BLaER1 (cell line): Measurements from ENCODE around the gene KDM4B.

Source experiments
- H3K27ac ChIP-seq: shearing (Covaris generic); formaldehyde crosslinking; 2 replicates; pipeline ENCODE4 v1.8.1; 2022
- H3K27me3 ChIP-seq: shearing (Covaris generic); formaldehyde crosslinking; 2 replicates; pipeline ENCODE4 v1.8.1; 2022
- H3K36me3 ChIP-seq: shearing (Covaris generic); formaldehyde crosslinking; 2 replicates; pipeline ENCODE4 v1.8.1; 2022
- H3K4me1 ChIP-seq: shearing (Covaris generic); formaldehyde crosslinking; 2 replicates; pipeline ENCODE4 v1.8.1; 2022
- H3K4me2 ChIP-seq: shearing (Covaris generic); formaldehyde crosslinking; 2 replicates; pipeline ENCODE4 v1.8.1; 2022
- H3K4me3 ChIP-seq: shearing (Covaris generic); formaldehyde crosslinking; 2 replicates; pipeline ENCODE4 v1.8.1; 2022
- H3K9ac ChIP-seq: shearing (Covaris generic); formaldehyde crosslinking; 2 replicates; pipeline ENCODE4 v1.8.1; 2022
- H3K9me3 ChIP-seq: shearing (Covaris generic); formaldehyde crosslinking; 2 replicates; pipeline ENCODE4 v1.8.1; 2022
- H4K20me1 ChIP-seq: shearing (Covaris generic); formaldehyde crosslinking; 2 replicates; pipeline ENCODE4 v1.8.1; 2022
- Cebpa-rat ChIP-seq: shearing (Covaris generic); IDR thresholded peaks from 2 replicates; pipeline ENCODE4 v1.8.1; 2022

The KDM4B gene

DNA sequence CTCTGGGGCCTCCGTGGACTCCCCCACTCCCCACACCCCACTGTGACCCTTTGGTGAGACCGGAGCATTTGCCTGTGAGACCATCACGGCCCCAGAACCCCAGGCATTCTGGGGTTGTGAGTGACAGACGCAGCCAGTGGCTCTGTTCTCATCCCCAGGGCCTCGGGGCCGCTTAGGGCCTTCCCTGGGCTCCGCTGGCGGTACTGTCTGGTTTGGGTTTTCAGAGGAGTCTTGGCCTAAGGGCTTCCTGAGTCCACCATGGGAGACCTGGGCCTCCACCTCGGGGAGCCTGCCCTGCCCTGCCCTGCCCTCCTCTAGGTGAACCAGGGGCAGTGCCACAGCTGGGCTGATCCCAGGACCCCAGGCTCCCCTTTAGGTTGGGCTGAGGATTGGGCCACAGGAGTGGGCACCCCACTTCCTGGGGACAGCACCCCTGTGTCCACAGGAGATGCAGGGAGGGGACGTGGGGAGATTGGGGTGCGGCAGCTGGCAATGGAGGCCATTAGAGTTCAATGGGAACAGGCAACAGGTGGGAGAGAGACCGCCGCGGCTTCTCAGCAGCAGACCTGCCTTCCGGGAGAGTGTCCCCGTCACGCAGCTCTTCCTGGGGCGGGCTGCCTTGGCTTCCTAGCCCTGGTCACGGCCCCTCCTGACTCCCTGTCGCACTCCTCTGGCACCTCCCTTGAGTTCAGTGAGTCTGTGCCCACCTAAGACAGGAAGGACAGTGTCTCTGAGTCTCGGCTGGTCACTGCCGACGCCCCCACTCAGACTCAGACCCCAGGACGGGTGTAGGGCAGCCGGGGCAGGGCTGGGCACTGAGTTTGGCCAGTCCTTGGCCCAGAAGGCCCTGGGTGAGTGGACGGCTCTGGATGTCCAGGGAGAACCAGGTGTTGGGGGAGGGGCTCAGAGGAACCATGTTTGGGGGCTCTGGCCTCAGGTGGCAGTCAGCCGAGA lies 164.1 kb downstream of the KDM4B start:
- no peak overlapping the region for H3K27ac ChIP-seq

DNA sequence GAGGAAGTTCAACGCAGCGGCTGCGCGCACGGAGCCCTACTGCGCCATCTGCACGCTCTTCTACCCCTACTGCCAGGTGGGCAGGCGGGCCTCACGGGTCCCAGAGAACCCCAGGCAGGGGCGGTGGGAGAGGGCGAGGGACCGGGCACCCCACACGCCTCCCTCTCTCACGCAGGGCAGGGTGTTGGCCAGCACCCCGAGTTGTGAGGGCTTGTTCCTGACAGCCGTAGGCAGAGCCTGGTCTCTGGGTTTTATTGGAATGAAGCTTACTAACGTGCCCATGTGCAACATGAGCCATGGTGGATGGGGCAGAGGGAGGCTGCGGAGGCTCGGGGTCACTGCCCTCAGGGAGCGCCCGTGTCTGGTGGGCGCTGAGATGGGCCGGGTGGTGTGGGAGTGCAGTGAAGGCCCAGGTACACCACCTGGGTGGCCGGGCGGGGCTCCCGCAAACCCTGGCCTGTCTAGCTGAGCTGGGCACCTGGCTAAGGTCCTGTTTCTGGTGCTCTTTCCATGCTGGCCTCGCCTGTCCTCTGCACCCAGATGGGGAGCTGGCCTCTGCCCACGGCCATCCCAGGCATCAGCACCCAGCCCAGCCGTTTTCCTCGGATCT lies 165.2 kb downstream of the KDM4B start:
- Histone ChIP-seq H4K20me1 (peaks cover 98% of the 10 kb centered on the region), H3K9ac (no peak overlapping the region), H3K27ac (no peak overlapping the region), H3K4me2 (no peak overlapping the region), H3K36me3 (peaks cover 71% of the 10 kb centered on the region), H3K27me3 (no peaks in the 10 kb centered on the region), H3K4me1 (peaks cover 73% of the 10 kb centered on the region), H3K4me3 (no peak overlapping the region), H3K9me3 (no peaks in the 10 kb centered on the region)
- TF ChIP-seq Cebpa-rat, result no peak

More for the DNA sequence above, 164.1 kb downstream of the KDM4B start:
- Histone ChIP-seq H3K4me1 (peaks cover 73% of the 10 kb centered on the region), H3K9ac (no peak overlapping the region), H3K9me3 (no peaks in the 10 kb centered on the region), H3K4me2 (peak overlapping the region; percentile 81), H4K20me1 (peaks cover 97% of the 10 kb centered on the region), H3K36me3 (peaks cover 60% of the 10 kb centered on the region), H3K27me3 (no peaks in the 10 kb centered on the region), H3K4me3 (no peak overlapping the region)
- TF ChIP-seq Cebpa-rat, result no peak

GRCh38 chr19:5134691-5135090 lies 165.8 kb downstream of the KDM4B start:
- no peak overlapping the region for H3K9ac ChIP-seq
- no peak overlapping the region for H3K27ac ChIP-seq
- H3K9me3 ChIP-seq, result no peaks in the 10 kb centered on the region
- no peak overlapping the region for H3K4me3 ChIP-seq
- peaks cover 98% of the 10 kb centered on the region for H4K20me1 ChIP-seq
- TF ChIP-seq Cebpa-rat, result no peak
- no peak overlapping the region for H3K4me2 ChIP-seq
- peaks cover 73% of the 10 kb centered on the region for H3K4me1 ChIP-seq
- no peaks in the 10 kb centered on the region for H3K27me3 ChIP-seq
- H3K36me3 ChIP-seq, result peaks cover 72% of the 10 kb centered on the region

DNA sequence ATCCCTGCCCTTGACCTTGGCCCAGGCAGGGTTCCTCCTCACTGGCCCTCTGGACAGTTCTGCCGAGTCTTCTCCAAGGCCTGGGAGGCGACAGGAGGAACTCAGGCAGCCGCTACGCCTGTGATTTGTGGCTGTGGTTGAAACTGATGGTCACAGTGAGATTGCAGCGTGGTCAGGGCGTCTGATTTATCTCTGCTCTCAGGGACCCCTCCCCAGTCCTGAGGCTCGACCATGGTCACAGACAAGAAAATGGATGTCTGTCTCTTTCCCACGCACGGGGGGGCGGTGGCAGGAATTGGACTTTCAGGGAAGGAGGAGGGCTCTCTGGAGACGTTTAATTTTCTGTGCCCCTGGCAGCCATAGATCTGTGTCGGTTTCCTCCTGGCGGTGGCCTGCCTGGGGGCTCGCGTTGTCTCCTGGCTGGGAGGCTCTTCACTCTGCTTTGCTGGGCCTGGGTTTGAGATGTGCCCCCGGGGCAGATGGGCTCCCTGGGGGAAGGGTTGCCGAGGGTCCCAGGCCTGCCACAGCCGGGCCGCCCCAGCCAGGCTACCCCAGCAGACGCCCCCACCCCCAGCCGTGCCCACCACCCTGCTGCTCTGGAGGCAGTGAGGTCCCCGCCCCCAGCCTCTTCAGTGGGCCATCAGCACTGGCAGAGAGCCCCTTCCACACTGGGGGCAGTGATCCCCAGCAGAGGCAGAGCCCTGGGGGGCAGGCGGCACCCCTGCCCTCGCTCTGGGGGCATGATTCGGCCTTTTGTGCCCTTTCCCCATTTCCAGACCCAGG lies 167.4 kb downstream of the KDM4B start:
- peaks cover 85% of the 10 kb centered on the region for H3K36me3 ChIP-seq

DNA sequence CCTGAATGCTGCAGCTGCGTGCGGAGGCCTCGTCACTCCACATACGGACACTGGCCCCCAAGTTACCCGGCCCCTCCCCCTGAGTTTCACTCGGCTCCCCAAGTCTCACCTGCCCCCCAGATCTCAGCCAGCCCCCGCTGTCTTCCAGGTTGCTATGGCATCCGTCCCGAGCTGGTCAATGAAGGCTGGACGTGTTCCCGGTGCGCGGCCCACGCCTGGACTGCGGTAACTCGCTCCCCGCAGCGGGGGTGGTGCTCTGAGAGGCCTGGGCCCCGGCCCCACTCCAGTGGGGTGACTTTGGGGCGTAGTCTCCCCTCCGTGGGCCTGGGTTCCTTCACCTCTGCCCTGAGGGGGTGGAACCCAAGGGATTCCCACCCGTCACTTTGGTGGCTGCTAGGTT lies 168.2 kb downstream of the KDM4B start:
- Histone ChIP-seq H3K36me3 (peaks cover 90% of the 10 kb centered on the region), H4K20me1 (peaks cover 100% of the 10 kb centered on the region), H3K4me2 (no peak overlapping the region), H3K9me3 (no peaks in the 10 kb centered on the region), H3K27ac (no peak overlapping the region), H3K4me1 (peaks cover 73% of the 10 kb centered on the region), H3K9ac (no peak overlapping the region), H3K27me3 (0 out of 2 replicates have a peak, but pooled peaks cover 4% of the 10 kb centered on the region), H3K4me3 (no peak overlapping the region)
- no peak for TF ChIP-seq Cebpa-rat

More for the DNA sequence above, 167.4 kb downstream of the KDM4B start:
- no peak for TF ChIP-seq Cebpa-rat
- Histone ChIP-seq H3K9ac (no peak overlapping the region; the same call in 1 of the 2 replicates), H3K27ac (no peak overlapping the region), H3K4me1 (peaks cover 73% of the 10 kb centered on the region), H3K4me3 (no peak overlapping the region), H4K20me1 (peaks cover 98% of the 10 kb centered on the region), H3K9me3 (no peaks in the 10 kb centered on the region), H3K4me2 (peak overlapping the region; percentile 32), H3K27me3 (0 out of 2 replicates have a peak, but pooled peaks cover 3% of the 10 kb centered on the region)

GRCh38 chr19:5137571-5138124 lies 168.7 kb downstream of the KDM4B start:
- Histone ChIP-seq H3K4me3 (no peak overlapping the region), H3K9me3 (no peaks in the 10 kb centered on the region), H3K36me3 (peaks cover 90% of the 10 kb centered on the region), H3K4me1 (peaks cover 73% of the 10 kb centered on the region), H3K4me2 (peak overlapping the region; percentile 80), H4K20me1 (peaks cover 100% of the 10 kb centered on the region), H3K27ac (no peak overlapping the region), H3K9ac (no peak overlapping the region), H3K27me3 (0 out of 2 replicates have a peak, but pooled peaks cover 4% of the 10 kb centered on the region)
- TF ChIP-seq Cebpa-rat, result no peak

DNA sequence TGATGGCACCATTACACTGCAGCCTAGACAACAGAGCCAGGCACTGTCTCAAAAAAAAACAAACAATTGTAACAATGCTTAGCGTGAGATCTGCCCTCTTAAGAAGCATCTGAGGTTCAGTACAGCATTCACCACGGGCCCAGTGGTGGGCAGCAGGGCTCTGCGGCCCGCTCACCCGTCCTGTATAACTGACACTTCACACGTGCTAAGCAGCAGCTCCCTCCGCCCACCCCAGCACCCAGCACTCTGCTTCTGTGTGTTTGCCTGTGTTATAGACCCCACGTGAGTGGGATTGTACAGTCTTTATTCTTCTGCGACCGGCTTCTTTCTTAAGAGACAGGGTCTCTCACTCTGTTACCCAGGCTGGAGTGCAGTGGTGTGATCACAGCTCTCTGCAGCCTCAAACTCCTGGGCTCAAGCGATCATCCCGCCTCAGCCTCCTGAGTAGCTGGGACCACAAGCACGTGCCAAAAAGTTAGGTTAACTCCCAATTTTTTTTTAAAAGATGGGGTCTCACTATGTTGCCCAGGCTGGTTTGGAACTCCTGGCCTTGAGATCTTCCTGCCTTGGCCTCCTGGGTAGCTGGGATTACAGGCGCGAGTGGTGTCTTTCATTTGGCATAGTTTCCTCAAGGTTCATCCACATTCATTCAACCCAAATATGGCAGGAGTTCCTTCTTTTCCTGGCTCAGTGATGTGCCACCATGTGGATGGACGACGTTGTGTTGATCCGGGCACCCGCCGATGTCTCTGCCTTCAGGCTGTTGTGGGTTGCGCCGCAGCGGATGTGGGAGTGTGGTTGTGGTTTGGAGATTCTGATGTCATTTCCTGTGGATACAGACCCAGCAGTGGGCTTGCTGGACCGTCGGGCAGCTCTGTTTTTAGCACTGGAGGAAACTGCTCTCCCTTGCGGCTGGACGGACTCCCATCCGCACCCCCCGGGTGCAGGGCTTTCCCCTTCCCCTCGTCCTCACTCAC lies 170.0 kb downstream of the KDM4B start:
- Histone ChIP-seq H3K9me3 (no peaks in the 10 kb centered on the region), H3K27ac (no peak overlapping the region), H3K4me3 (no peak overlapping the region), H3K36me3 (peaks cover 86% of the 10 kb centered on the region), H3K9ac (no peak overlapping the region), H3K4me2 (peak overlapping the region; percentile 80), H4K20me1 (peaks cover 100% of the 10 kb centered on the region), H3K4me1 (peaks cover 82% of the 10 kb centered on the region), H3K27me3 (0 out of 2 replicates have a peak, but pooled peaks cover 4% of the 10 kb centered on the region)
- TF ChIP-seq Cebpa-rat, result no peak

- Histone ChIP-seq H3K4me3 (no peak overlapping the region), H3K36me3 (peaks cover 81% of the 10 kb centered on the region), H3K9ac (no peak overlapping the region), H3K9me3 (no peaks in the 10 kb centered on the region), H3K27ac (no peak overlapping the region), H3K4me2 (peak overlapping the region; percentile 80), H3K4me1 (peaks cover 82% of the 10 kb centered on the region), H4K20me1 (peaks cover 96% of the 10 kb centered on the region), H3K27me3 (0 out of 2 replicates have a peak, but pooled peaks cover 4% of the 10 kb centered on the region)
- no peak for TF ChIP-seq Cebpa-rat
Observed at GRCh38 chr19:5139583-5140325, 170.8 kb downstream of the KDM4B start.
